Measurements from ENCODE around the gene FRMPD4.
"Not testable (repeated sequence)": the region's sequence is repeated elsewhere in the genome, so short reads cannot be mapped to it uniquely, and the experiment has no call there.

FRMPD4 gene

DNA sequence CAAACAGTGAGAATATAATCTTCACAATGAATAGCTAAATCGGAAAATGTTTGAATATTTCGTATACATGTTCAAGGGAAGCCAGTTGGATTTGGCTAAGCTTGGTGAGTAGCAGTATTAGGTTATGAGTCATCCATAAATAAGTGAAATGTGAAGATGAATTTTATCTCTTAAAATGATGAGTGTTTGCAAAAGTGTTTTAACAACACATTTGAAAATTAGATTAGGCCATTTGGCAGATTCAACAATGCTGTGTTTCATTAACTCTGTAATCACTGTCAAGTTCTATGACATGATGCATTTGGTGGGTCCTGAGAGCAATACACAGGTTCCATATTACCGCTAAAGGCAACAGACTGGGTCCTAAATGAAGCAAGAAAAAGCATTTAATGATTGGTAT lies 351.1 kb downstream of the FRMPD4 start:
- Histone ChIP-seq H3K4me3 (ENCODE audit: control insufficient read depth in 1 of 7, extremely low read depth in 1 of 7, insufficient read depth in 4 of 7, low read depth in 2 of 7, low read length in 6 of 7) (no peak overlapping the region), H3K27ac (ENCODE audit: insufficient read depth in 1 of 2, low read depth in 1 of 2, low read length in 2 of 2, poor library complexity in 1 of 2, severe bottlenecking in 2 of 2) (no peak overlapping the region), H3K27me3 (replicated peaks in 2 of 5; ENCODE audit: control insufficient read depth in 4 of 5, insufficient read depth in 5 of 5, low read length in 4 of 5) (no peaks in the 10 kb centered on the region), H3K36me3 (ENCODE audit: control insufficient read depth in 4 of 4, insufficient read depth in 4 of 4, low read length in 3 of 4) (no peaks in the 10 kb centered on the region), H3K9me3 (ENCODE audit: control extremely low read depth in 1 of 5, control insufficient read depth in 4 of 5, insufficient read depth in 2 of 5, low read depth in 1 of 5, low read length in 4 of 5) (no peaks in the 10 kb centered on the region), H3K4me1 (ENCODE audit: control extremely low read depth in 1 of 4, control insufficient read depth in 4 of 4, insufficient read depth in 4 of 4, low read length in 3 of 4) (no peaks in the 10 kb centered on the region)
- POLR2A ChIA-PET: no interaction called here
- WGBS (ENCODE audit: insufficient coverage): 87% methylated on average over 3 of the region's 3 CpGs
- no peak for DNase-seq
- CTCF ChIA-PET: no interaction called here

DNA sequence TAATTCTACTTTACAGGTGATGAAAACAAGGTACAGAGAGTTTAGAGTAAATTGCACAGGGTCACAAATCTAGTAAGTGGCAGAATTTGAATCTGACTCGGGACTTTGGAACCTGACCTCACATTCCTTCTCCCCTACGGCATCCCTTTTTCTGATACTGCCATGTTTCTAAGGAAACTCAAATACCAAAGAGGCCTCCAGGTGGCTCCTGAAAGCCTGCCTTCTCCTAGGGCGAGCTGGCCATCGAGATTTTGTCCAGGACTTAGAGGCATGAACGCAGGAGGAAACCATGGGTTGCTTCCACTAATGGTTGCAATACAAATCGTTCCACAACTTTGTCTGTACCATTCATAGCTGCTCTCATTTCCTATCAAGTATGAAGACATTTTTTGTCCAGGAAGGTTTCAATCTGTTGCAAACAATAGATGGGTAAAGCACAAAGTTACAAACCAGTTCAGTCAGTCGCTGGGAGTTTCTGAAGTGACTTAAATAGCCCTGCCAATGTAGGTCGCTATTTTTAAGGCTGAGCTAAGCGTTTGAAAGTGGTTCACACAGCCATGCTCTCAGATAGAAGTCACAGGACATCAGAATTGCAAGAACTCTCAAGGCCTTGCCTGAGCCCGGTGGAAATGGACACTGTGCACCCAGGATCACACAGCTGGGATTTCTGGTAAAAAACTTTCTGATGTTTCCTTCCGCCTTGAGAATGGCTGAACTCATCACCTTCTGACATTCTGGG lies 356.3 kb downstream of the FRMPD4 start:
- H3K27ac ChIP-seq (ENCODE audit: insufficient read depth in 1 of 2, low read depth in 1 of 2, low read length in 2 of 2, poor library complexity in 1 of 2, severe bottlenecking in 2 of 2): no peak overlapping the region
- ChIA-PET POLR2A (no interaction called here), CTCF (no interaction called here)
- DNase-seq: no peak
- WGBS (ENCODE audit: insufficient coverage): 76% methylated on average over 10 of the region's 11 CpGs
- H3K4me3 ChIP-seq (ENCODE audit: control insufficient read depth in 1 of 7, extremely low read depth in 1 of 7, insufficient read depth in 4 of 7, low read depth in 2 of 7, low read length in 6 of 7): no peak overlapping the region
- no peaks in the 10 kb centered on the region for H3K27me3 ChIP-seq (replicated peaks in 2 of 5; ENCODE audit: control insufficient read depth in 4 of 5, insufficient read depth in 5 of 5, low read length in 4 of 5)
- no peaks in the 10 kb centered on the region for H3K9me3 ChIP-seq (ENCODE audit: control extremely low read depth in 1 of 5, control insufficient read depth in 4 of 5, insufficient read depth in 2 of 5, low read depth in 1 of 5, low read length in 4 of 5)
- no peaks in the 10 kb centered on the region for H3K4me1 ChIP-seq (ENCODE audit: control extremely low read depth in 1 of 4, control insufficient read depth in 4 of 4, insufficient read depth in 4 of 4, low read length in 3 of 4)
- no peaks in the 10 kb centered on the region for H3K36me3 ChIP-seq (ENCODE audit: control insufficient read depth in 4 of 4, insufficient read depth in 4 of 4, low read length in 3 of 4)

DNA sequence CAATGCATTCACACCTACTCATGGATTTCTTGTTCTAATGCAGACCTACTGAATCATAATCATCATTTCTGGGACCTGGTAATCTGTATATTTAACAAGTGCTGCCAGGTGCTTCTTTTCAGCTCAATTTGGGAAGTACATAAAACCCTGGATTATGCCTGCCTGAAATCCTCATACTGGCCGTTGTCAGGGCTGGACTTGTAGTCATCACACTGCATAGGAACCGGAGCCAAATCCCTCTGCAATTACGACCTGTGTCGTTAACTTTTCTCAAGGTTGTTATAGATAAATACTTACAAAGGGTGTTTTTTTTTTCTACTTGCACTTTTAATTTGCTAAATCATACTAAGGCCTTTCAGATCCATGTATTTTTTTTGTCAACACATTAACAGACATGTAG lies 358.1 kb downstream of the FRMPD4 start:
- Histone ChIP-seq H3K4me1 (ENCODE audit: control extremely low read depth in 1 of 4, control insufficient read depth in 4 of 4, insufficient read depth in 4 of 4, low read length in 3 of 4) (no peaks in the 10 kb centered on the region), H3K9me3 (ENCODE audit: control extremely low read depth in 1 of 5, control insufficient read depth in 4 of 5, insufficient read depth in 2 of 5, low read depth in 1 of 5, low read length in 4 of 5) (no peaks in the 10 kb centered on the region), H3K27ac (ENCODE audit: insufficient read depth in 1 of 2, low read depth in 1 of 2, low read length in 2 of 2, poor library complexity in 1 of 2, severe bottlenecking in 2 of 2) (no peak overlapping the region), H3K36me3 (ENCODE audit: control insufficient read depth in 4 of 4, insufficient read depth in 4 of 4, low read length in 3 of 4) (no peaks in the 10 kb centered on the region), H3K27me3 (replicated peaks in 2 of 5; ENCODE audit: control insufficient read depth in 4 of 5, insufficient read depth in 5 of 5, low read length in 4 of 5) (no peaks in the 10 kb centered on the region), H3K4me3 (ENCODE audit: control insufficient read depth in 1 of 7, extremely low read depth in 1 of 7, insufficient read depth in 4 of 7, low read depth in 2 of 7, low read length in 6 of 7) (no peak overlapping the region)
- POLR2A ChIA-PET: no interaction called here
- CTCF ChIA-PET: no interaction called here
- no peak for DNase-seq
- 71% methylated on average over 1 of the region's 4 CpGs for WGBS (ENCODE audit: insufficient coverage)

DNA sequence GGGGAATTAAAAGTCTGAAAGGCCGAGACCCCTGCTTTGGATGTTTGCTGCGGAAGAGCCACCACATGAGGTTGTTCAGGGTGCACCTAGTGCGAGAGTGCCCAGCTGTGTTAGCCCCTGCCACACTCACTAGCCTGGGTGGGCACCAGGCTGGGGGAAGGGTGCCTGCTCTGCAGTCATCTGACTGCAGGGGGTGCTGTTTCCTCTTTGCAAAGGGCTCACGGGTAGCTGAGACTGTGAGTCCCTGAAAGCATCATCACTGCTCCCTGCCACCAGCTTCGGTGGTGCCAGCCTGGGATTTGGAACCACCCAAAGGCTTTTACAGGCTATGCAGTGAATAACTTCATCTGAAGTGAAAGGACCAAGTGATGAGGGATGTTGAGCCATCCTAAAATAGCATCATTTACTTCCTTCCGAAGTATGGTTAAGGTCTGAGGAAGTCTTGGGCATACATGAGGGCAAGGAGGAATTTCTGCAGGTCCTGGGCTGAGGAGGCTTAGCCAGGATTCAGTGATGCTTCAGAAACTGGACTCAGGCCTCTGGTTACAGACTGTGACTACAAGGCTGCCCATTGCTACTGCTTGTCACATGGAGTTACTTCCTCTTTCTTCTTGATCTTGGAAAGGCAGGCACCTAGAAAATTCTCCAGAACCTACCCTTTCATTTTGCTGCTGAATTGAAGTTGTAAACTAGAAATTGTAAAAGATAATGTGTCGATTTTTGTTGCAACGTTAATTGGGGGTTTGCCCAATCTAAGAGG lies 359.7 kb downstream of the FRMPD4 start:
- H3K4me3 ChIP-seq (ENCODE audit: control insufficient read depth in 1 of 7, extremely low read depth in 1 of 7, insufficient read depth in 4 of 7, low read depth in 2 of 7, low read length in 6 of 7): no peak overlapping the region
- no peaks in the 10 kb centered on the region for H3K4me1 ChIP-seq (ENCODE audit: control extremely low read depth in 1 of 4, control insufficient read depth in 4 of 4, insufficient read depth in 4 of 4, low read length in 3 of 4)

DNA sequence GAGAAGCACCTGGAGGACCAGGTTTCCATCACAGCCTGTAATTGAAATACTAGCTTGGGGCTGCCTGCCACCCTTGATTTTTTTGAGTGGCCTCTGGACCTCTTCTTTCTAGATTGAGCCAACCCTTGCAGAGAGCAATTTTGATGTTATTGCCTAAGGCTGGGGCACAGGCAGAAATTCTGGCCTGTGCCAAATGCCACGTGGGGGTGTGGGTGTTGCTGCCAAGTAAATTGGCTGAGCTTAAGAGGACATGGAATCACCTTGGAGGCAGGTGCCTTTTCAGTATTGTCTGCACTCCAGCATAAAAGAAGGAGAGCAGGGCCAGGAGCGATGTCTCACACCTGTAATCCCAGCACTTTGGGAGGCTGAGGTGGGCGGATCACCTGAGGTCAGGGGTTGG lies 366.9 kb downstream of the FRMPD4 start:
- H3K4me3 ChIP-seq (ENCODE audit: control insufficient read depth in 1 of 7, extremely low read depth in 1 of 7, insufficient read depth in 4 of 7, low read depth in 2 of 7, low read length in 6 of 7): no peak overlapping the region
- H3K36me3 ChIP-seq (ENCODE audit: control insufficient read depth in 4 of 4, insufficient read depth in 4 of 4, low read length in 3 of 4): no peaks in the 10 kb centered on the region
- ChIA-PET CTCF (no interaction called here), POLR2A (no interaction called here)
- H3K27ac ChIP-seq (ENCODE audit: insufficient read depth in 1 of 2, low read depth in 1 of 2, low read length in 2 of 2, poor library complexity in 1 of 2, severe bottlenecking in 2 of 2): no peak overlapping the region
- no peaks in the 10 kb centered on the region for H3K4me1 ChIP-seq (ENCODE audit: control extremely low read depth in 1 of 4, control insufficient read depth in 4 of 4, insufficient read depth in 4 of 4, low read length in 3 of 4)
- WGBS (ENCODE audit: insufficient coverage): 57% methylated on average over 1 of the region's 3 CpGs
- no peaks in the 10 kb centered on the region for H3K27me3 ChIP-seq (replicated peaks in 2 of 5; ENCODE audit: control insufficient read depth in 4 of 5, insufficient read depth in 5 of 5, low read length in 4 of 5)
- H3K9me3 ChIP-seq (ENCODE audit: control extremely low read depth in 1 of 5, control insufficient read depth in 4 of 5, insufficient read depth in 2 of 5, low read depth in 1 of 5, low read length in 4 of 5): no peaks in the 10 kb centered on the region
- DNase-seq: no peak

More for the DNA sequence above, 359.7 kb downstream of the FRMPD4 start:
- ChIA-PET POLR2A (no interaction called here), CTCF (no interaction called here)
- Histone ChIP-seq H3K27me3 (replicated peaks in 2 of 5; ENCODE audit: control insufficient read depth in 4 of 5, insufficient read depth in 5 of 5, low read length in 4 of 5) (no peaks in the 10 kb centered on the region), H3K36me3 (ENCODE audit: control insufficient read depth in 4 of 4, insufficient read depth in 4 of 4, low read length in 3 of 4) (no peaks in the 10 kb centered on the region), H3K9me3 (ENCODE audit: control extremely low read depth in 1 of 5, control insufficient read depth in 4 of 5, insufficient read depth in 2 of 5, low read depth in 1 of 5, low read length in 4 of 5) (no peaks in the 10 kb centered on the region), H3K27ac (ENCODE audit: insufficient read depth in 1 of 2, low read depth in 1 of 2, low read length in 2 of 2, poor library complexity in 1 of 2, severe bottlenecking in 2 of 2) (no peak overlapping the region)
- DNase-seq: peak in 1 of 3 donors; percentile 2
- 58% methylated on average over 8 of the region's 8 CpGs for WGBS (ENCODE audit: insufficient coverage)

GRCh38 chrX:12515384-12515783 lies 377.1 kb downstream of the FRMPD4 start:
- H3K9me3 ChIP-seq (ENCODE audit: control extremely low read depth in 1 of 5, control insufficient read depth in 4 of 5, insufficient read depth in 2 of 5, low read depth in 1 of 5, low read length in 4 of 5); H3K36me3 ChIP-seq (ENCODE audit: control insufficient read depth in 4 of 4, insufficient read depth in 4 of 4, low read length in 3 of 4); H3K27ac ChIP-seq (ENCODE audit: insufficient read depth in 1 of 2, low read depth in 1 of 2, low read length in 2 of 2, poor library complexity in 1 of 2, severe bottlenecking in 2 of 2); H3K27me3 ChIP-seq (replicated peaks in 2 of 5; ENCODE audit: control insufficient read depth in 4 of 5, insufficient read depth in 5 of 5, low read length in 4 of 5); POLR2A ChIA-PET; CTCF ChIA-PET; H3K4me1 ChIP-seq (ENCODE audit: control extremely low read depth in 1 of 4, control insufficient read depth in 4 of 4, insufficient read depth in 4 of 4, low read length in 3 of 4); DNase-seq; H3K4me3 ChIP-seq (ENCODE audit: control insufficient read depth in 1 of 7, extremely low read depth in 1 of 7, insufficient read depth in 4 of 7, low read depth in 2 of 7, low read length in 6 of 7): not testable (repeated sequence)
- WGBS (ENCODE audit: insufficient coverage): 100% methylated on average over 1 of the region's 2 CpGs

- ChIA-PET POLR2A (no interaction called here), CTCF (no interaction called here)
- Histone ChIP-seq H3K4me1 (ENCODE audit: control extremely low read depth in 1 of 4, control insufficient read depth in 4 of 4, insufficient read depth in 4 of 4, low read length in 3 of 4) (no peaks in the 10 kb centered on the region), H3K4me3 (ENCODE audit: control insufficient read depth in 1 of 7, extremely low read depth in 1 of 7, insufficient read depth in 4 of 7, low read depth in 2 of 7, low read length in 6 of 7) (no peak overlapping the region), H3K27ac (ENCODE audit: insufficient read depth in 1 of 2, low read depth in 1 of 2, low read length in 2 of 2, poor library complexity in 1 of 2, severe bottlenecking in 2 of 2) (no peak overlapping the region), H3K27me3 (replicated peaks in 2 of 5; ENCODE audit: control insufficient read depth in 4 of 5, insufficient read depth in 5 of 5, low read length in 4 of 5) (no peaks in the 10 kb centered on the region), H3K9me3 (ENCODE audit: control extremely low read depth in 1 of 5, control insufficient read depth in 4 of 5, insufficient read depth in 2 of 5, low read depth in 1 of 5, low read length in 4 of 5) (peaks cover 0 to 2% (median 0%) of the 10 kb centered on the region in 5 experiments), H3K36me3 (ENCODE audit: control insufficient read depth in 4 of 4, insufficient read depth in 4 of 4, low read length in 3 of 4) (no peaks in the 10 kb centered on the region)
- WGBS (ENCODE audit: insufficient coverage): 45% methylated on average over 5 of the region's 5 CpGs
- no peak for DNase-seq
These were observed 388.0 kb downstream of the FRMPD4 start for GRCh38 chrX:12526306-12526705.

Measured in common myeloid progenitor, CD34-positive (primary cell).